Glomerular visceral epithelial cell (primary cell): ENCODE data around the gene MEIG1.
A peak's percentile ranks its signal among the peaks of the same experiment; 100 is the strongest.
"Not testable (repeated sequence)": the region's sequence is repeated elsewhere in the genome, so short reads cannot be mapped to it uniquely, and the experiment has no call there.

Source experiments
- DNase-seq: peaks from one replicate; pipeline ENCODE4 v3.0.0-alpha.2; 2016; ENCODE audit errors: extremely low spot score

The MEIG1 gene

GRCh38 chr10:14959221-14960057 is at the start of gene MEIG1:
Gene MEIG1, plus strand, starts transcription at chr10:14959388. Its CDS starts 7,081 bp downstream, at chr10:14966469.
- peak; percentile 95 for DNase-seq

- no peak for DNase-seq
Observed at GRCh38 chr10:14910953-14911352, 48.2 kb upstream of the MEIG1 start.

DNA sequence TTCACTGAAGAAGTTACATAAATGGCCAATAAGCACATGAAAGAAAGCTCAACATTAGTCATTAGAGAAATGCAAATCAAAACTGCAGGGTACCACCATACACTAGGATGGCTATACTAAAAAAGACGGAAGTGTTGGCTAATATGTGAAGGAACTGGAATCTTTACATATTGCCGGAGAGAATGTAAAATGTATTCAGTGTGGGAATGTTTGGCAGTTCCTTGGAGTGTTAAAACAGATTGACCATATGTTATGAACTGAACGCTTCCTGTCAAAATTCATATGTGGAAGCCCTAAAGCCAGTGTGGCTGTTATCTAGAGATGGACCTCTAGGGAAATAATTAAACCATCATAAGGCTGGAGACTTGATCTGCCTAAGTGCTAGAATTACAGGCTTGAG is 47.4 kb upstream of the MEIG1 start:
- no peak for DNase-seq

DNA sequence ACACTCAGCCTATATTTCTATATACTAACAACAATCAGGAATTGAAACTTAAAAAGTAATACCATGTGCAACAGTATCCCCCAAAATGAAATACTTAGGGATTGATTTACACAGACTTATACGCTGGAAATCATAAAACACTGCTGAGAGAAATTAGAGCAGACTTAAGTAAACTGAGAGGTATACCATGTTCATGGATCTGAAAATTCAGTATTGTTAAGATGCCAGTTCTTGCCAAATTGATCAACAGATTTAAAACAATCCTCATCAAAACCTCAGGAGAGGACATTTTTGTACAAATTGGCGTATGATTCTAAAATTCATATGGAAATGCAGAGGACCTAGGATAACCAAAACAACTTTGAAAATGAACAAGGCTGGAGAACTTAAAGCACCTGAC is 42.6 kb upstream of the MEIG1 start:
- no peak for DNase-seq

GRCh38 chr10:14917827-14918226 is 41.4 kb upstream of the MEIG1 start:
- no peak for DNase-seq

DNA sequence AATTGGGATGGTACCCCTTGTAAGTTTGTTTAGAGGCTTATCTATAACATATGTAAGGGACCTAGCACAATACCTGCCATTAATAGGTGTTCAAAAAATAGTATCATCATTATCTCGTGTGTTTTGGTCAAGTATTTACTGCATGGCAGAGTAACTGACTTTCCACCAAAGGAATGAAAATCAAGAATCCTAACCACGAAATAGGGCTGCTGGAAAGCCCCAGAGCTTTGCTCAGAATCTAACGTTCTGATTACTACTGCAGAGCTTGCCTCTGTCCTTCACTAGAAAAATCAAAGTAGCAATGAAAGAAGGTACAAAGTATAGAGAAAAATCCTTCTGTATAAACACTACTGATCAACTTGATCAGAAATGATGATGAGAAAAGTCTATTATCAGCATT is 40.2 kb upstream of the MEIG1 start:
- no peak for DNase-seq

- DNase-seq: no peak
Observed at GRCh38 chr10:14924013-14924412, 35.2 kb upstream of the MEIG1 start.

DNA sequence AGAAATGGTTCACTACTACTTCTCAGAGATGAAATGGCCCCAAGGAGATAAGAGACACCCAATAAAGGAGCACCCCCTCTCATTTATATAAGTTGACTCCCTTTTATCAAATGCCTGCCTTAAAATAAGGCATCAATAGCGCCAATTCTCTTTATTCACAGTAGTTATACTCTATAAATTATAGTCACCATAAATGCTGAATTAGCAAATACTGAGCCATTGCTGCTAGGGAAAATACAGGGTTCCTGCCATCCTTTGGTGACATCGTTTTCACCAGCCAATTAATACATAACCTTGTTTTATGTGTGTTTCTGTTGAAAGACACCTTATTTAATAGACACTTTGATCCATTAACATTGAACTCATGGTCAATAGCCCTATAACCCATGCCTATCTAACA is 33.9 kb upstream of the MEIG1 start:
- DNase-seq: no peak

DNA sequence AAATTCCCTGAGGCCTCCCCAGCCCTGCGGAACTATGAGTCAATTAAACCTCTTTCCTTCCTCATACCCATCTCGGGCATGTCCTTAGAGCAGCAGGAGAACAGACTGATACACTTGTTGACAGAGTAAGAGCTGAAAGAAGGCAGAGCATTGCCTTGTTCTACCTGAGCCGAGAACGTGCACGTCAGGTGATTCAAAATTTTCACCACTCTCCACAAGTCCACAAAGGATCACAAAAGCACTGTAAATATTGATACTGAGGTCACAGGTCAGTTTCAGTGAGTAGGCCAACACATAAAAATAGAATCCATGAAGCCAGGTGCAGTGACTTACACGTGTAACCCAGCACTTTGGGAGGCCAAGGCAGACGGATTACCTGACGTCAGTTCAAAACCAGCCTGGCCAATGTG is 33.1 kb upstream of the MEIG1 start:
- no peak for DNase-seq

GRCh38 chr10:14926722-14927416 is 32.3 kb upstream of the MEIG1 start:
- no peak for DNase-seq

DNA sequence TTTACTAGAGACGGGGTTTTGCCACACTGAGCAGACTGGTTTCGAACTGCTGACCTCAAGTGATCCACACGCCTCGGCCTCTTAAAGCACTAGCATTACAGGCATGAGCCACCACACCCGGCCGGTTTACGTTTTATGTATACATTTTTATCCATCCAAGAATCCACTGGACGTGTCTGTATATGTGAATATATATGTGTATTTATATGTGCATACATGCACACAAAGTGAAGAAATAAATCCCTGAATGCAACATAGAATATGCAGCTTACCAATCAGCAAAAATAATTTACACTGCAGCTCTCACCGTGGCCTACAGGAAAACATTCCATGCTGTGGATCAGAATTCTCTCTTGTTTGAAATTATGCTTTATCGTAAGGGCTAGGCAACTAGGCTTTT is 28.6 kb upstream of the MEIG1 start:
- no peak for DNase-seq

- no peak for DNase-seq
Observed at GRCh38 chr10:14936584-14936983, 22.6 kb upstream of the MEIG1 start.

DNA sequence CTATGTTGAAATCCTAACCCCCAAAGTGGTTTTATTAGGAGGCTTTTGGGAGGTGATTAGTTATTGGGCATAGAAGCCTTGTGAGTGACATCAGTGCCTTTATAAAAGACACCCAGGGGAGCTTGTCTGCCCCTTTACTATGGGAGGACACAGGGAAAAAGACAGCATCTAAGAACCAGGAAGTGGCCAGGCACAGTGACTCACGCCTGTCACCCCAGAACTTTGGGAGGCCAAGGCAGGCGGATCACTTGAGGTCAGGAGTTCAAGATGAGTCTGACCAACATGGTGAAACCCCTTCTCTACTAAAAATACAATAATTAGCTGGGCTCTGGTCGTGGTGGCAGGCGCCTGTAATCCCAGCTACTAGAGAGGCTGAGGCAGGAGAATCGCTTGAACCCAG is 20.2 kb upstream of the MEIG1 start:
- peak; percentile 44 for DNase-seq

DNA sequence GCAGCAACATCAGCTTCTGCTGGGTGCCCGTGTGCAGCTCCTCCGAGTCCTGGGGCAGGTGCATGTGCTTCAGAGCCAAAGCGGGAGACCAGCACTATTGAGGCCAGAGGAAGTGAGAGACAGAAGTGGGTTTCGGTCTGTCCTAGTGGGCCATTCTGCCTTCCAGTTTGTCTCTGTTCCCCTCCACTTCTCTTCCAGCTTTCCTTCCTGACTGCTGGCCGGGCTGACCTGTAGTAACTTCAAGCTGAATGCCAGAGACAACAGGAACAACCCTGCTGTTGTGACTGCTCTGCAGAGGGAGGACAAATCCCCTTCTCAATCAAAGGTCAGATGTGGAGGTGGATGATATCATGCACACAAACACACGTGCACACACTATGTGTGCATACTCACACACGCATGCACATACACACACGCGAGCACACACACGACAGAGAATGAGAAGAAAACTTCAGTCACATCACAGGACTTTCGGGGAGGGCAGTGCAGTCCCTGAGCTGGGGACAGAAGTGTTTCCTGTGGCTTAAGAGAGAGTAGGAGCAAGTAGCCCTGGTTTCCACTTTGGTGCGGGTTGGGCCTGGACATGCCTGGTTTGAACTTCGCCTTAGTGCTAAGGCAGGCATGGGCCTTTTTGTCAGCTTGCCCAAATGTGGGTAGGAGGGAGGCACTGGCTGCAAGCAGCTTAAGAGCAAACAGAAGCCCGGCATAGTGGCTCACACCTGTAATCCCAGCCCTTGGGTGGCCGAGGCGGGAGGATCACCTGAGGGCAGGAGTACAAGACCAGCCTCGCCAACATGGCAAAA is 16.8 kb upstream of the MEIG1 start:
- DNase-seq: not testable (repeated sequence)

DNA sequence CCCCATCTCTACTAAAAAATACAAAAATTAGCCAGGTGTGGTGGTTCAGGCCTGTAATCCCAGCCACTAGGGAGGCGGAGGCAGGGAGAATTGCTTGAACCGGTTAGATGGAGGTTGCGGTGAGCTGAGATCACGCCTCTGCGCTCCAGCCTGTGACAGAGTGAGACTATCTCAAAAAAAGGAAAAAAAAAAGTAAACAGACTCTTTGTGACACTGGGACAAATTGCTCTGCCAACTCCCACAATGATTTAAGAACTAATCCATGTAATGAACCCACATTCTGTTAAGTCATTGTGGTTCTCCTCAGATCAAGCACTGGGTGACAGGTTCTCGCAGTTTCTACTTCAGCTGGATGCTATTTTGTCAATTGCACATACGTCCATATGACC is 16.2 kb upstream of the MEIG1 start:
- DNase-seq: not testable (repeated sequence)

- DNase-seq: no peak
Observed at GRCh38 chr10:14945108-14945507, 14.1 kb upstream of the MEIG1 start.

GRCh38 chr10:14947268-14947667 is 11.9 kb upstream of the MEIG1 start:
- DNase-seq: no peak

- no peak for DNase-seq
Observed at GRCh38 chr10:14949291-14949690, 9.9 kb upstream of the MEIG1 start.

DNA sequence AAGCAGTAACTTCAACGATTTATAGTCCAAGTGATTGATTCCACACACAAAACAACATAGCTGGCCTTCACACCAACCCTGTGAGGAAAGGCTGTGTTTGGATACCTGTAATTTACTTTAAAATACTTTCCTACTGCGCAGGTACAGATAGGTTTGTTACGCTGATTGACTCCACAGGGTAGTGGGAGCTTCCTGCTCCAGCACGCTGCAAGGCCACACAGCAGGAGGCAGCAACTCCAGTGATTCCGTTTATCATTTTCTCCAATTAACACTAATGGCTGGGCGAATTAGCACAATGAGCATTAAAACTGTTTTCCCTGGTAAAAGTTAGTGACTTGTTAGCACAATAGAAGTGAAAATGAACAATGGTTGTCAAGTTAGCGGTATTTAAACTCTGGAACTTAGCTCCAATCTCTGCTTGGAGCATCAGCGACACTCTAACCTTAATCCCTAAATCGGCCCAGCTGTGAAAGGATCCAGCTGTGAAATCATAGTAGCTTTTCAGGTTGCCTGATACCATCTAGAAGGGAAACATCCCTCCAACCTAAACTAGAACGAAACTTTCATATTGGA is 6.3 kb upstream of the MEIG1 start:
- no peak for DNase-seq

- DNase-seq: peak; percentile 73
Observed at GRCh38 chr10:14953424-14954000, 5.7 kb upstream of the MEIG1 start.

DNA sequence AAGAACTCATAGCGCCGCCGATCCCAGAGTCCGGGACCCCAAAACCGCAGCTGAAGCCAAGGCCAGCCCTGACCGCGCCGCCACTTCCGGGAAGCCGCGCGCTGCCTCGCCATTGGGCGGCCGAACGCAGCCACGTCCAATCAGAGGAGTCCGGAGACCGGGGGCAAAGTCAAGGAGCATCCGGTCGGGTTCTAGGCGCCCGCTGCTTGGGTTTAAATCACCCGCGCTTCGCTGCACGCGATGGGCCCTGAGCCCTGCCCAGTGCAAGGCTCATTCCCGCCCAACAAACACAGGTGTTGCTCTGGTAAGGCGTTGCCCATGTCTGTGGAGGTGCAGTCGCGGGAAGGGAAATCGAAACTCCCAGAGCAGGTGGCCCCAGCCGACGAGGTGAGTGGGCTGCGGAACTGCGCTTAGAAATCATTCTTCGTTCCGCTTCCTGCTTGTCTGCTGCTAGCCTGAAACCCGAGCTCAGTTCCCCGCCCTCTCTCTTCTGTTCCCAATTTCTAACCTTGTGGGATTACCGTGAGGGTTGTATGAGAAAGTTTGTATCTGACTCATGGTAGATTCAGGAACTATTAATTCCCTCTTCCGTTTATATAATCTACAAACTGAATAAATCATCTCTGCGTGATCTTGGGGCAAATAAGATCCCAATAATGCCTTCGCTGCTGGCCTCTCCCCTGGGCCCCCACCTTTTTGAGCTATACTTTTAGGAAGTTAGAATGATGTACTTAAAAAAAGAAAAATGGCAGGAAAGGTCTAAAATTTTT is 5.0 kb upstream of the MEIG1 start, which contains the start of gene DCLRE1C:
Gene DCLRE1C (minus strand): TSS at position 96 of the 770 bp plus-strand sequence. CDS start 86 bp downstream, at position 10.
- DNase-seq: peak; percentile 90
